ENCODE results near the gene HPSE.

DNA sequence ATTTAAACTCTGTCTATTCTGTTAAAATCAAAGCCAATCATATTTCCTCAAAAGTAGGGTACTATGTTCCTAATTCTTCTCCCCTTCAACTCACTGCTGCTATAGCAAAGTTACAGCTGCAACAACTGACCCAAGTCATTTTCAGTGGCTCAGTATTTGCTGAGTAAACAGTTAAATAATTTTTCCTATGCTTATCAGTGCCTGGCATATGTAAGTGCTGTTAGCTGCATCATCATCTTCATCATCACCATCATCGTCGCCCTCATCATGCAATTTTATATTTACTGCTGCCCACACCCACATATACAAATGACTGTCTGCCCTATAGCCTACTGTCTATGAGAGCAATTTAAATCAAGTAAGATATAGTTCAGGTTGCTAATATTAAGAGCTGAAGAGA, 72.0 kb downstream of the HPSE start:
- TF ChIP-seq, protein P1, sequence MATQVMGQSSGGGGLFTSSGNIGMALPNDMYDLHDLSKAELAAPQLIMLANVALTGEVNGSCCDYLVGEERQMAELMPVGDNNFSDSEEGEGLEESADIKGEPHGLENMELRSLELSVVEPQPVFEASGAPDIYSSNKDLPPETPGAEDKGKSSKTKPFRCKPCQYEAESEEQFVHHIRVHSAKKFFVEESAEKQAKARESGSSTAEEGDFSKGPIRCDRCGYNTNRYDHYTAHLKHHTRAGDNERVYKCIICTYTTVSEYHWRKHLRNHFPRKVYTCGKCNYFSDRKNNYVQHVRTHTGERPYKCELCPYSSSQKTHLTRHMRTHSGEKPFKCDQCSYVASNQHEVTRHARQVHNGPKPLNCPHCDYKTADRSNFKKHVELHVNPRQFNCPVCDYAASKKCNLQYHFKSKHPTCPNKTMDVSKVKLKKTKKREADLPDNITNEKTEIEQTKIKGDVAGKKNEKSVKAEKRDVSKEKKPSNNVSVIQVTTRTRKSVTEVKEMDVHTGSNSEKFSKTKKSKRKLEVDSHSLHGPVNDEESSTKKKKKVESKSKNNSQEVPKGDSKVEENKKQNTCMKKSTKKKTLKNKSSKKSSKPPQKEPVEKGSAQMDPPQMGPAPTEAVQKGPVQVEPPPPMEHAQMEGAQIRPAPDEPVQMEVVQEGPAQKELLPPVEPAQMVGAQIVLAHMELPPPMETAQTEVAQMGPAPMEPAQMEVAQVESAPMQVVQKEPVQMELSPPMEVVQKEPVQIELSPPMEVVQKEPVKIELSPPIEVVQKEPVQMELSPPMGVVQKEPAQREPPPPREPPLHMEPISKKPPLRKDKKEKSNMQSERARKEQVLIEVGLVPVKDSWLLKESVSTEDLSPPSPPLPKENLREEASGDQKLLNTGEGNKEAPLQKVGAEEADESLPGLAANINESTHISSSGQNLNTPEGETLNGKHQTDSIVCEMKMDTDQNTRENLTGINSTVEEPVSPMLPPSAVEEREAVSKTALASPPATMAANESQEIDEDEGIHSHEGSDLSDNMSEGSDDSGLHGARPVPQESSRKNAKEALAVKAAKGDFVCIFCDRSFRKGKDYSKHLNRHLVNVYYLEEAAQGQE (IDR thresholded peaks at IDR 0.05; ENCODE audit: low read depth, low read length): no peak
- TF ChIP-seq POLR2AphosphoS5 (IDR thresholded peaks at IDR 0.05; ENCODE audit: low read depth, low read length): no peak
- no peak for TF ChIP-seq NFIC (IDR thresholded peaks at IDR 0.05; ENCODE audit: borderline replicate concordance)
- TF ChIP-seq, protein P2, sequence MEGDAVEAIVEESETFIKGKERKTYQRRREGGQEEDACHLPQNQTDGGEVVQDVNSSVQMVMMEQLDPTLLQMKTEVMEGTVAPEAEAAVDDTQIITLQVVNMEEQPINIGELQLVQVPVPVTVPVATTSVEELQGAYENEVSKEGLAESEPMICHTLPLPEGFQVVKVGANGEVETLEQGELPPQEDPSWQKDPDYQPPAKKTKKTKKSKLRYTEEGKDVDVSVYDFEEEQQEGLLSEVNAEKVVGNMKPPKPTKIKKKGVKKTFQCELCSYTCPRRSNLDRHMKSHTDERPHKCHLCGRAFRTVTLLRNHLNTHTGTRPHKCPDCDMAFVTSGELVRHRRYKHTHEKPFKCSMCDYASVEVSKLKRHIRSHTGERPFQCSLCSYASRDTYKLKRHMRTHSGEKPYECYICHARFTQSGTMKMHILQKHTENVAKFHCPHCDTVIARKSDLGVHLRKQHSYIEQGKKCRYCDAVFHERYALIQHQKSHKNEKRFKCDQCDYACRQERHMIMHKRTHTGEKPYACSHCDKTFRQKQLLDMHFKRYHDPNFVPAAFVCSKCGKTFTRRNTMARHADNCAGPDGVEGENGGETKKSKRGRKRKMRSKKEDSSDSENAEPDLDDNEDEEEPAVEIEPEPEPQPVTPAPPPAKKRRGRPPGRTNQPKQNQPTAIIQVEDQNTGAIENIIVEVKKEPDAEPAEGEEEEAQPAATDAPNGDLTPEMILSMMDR (IDR thresholded peaks at IDR 0.05): no peak
- TF ChIP-seq, protein P3, sequence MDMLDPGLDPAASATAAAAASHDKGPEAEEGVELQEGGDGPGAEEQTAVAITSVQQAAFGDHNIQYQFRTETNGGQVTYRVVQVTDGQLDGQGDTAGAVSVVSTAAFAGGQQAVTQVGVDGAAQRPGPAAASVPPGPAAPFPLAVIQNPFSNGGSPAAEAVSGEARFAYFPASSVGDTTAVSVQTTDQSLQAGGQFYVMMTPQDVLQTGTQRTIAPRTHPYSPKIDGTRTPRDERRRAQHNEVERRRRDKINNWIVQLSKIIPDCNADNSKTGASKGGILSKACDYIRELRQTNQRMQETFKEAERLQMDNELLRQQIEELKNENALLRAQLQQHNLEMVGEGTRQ (IDR thresholded peaks at IDR 0.05; ENCODE audit: borderline replicate concordance, low read depth, low read length): no peak
- no peak for TF ChIP-seq YY1 (IDR thresholded peaks at IDR 0.05; ENCODE audit: low read depth)
- no peak for TF ChIP-seq EP300 (IDR thresholded peaks at IDR 0.05; ENCODE audit: borderline replicate concordance in 1 of 2, low read depth in 1 of 2, low read length in 1 of 2)
- no peak for TF ChIP-seq CHD2 (IDR thresholded peaks at IDR 0.05; ENCODE audit: low read length, partially characterized antibody)
- TF ChIP-seq, protein P4, sequence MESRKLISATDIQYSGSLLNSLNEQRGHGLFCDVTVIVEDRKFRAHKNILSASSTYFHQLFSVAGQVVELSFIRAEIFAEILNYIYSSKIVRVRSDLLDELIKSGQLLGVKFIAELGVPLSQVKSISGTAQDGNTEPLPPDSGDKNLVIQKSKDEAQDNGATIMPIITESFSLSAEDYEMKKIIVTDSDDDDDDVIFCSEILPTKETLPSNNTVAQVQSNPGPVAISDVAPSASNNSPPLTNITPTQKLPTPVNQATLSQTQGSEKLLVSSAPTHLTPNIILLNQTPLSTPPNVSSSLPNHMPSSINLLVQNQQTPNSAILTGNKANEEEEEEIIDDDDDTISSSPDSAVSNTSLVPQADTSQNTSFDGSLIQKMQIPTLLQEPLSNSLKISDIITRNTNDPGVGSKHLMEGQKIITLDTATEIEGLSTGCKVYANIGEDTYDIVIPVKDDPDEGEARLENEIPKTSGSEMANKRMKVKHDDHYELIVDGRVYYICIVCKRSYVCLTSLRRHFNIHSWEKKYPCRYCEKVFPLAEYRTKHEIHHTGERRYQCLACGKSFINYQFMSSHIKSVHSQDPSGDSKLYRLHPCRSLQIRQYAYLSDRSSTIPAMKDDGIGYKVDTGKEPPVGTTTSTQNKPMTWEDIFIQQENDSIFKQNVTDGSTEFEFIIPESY (IDR thresholded peaks at IDR 0.05; ENCODE audit: borderline replicate concordance, low read depth): no peak
- TF ChIP-seq, protein P5, sequence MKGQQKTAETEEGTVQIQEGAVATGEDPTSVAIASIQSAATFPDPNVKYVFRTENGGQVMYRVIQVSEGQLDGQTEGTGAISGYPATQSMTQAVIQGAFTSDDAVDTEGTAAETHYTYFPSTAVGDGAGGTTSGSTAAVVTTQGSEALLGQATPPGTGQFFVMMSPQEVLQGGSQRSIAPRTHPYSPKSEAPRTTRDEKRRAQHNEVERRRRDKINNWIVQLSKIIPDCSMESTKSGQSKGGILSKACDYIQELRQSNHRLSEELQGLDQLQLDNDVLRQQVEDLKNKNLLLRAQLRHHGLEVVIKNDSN (IDR thresholded peaks at IDR 0.05; ENCODE audit: borderline replicate concordance, low read depth): no peak
- TF ChIP-seq TAF1 (IDR thresholded peaks at IDR 0.05; ENCODE audit: borderline replicate concordance, low read depth, low read length): no peak
- TF ChIP-seq, protein P6, sequence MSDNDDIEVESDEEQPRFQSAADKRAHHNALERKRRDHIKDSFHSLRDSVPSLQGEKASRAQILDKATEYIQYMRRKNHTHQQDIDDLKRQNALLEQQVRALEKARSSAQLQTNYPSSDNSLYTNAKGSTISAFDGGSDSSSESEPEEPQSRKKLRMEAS (IDR thresholded peaks at IDR 0.05; ENCODE audit: low read depth): no peak
